Measurements from ENCODE around the gene RPS6KA2.

RPS6KA2 gene

GRCh38 chr6:166410426-166410935, 216.6 kb downstream of the RPS6KA2 start:
- Histone ChIP-seq H3K27me3 (ENCODE audit: insufficient read depth, poor library complexity, severe bottlenecking) (no peaks in the 10 kb centered on the region), H3K27ac (replicated peaks) (no peak overlapping the region), H3K4me3 (replicated peaks; ENCODE audit: insufficient read depth, low read length) (no peak overlapping the region)
- TF ChIP-seq REST (IDR thresholded peaks at IDR 0.05; ENCODE audit: insufficient replicate concordance, low read depth) (no peak), CTCF (IDR thresholded peaks at IDR 0.05; ENCODE audit: insufficient read depth, low read length) (no peak), SPI1 (IDR thresholded peaks at IDR 0.05; ENCODE audit: borderline replicate concordance, low read depth) (no peak), GABPA (IDR thresholded peaks at IDR 0.05; ENCODE audit: low read depth) (no peak), POLR2AphosphoS5 (IDR thresholded peaks at IDR 0.05; ENCODE audit: low read depth) (no peak)
- no peak for DNase-seq (ENCODE audit: low read depth in 1 of 2, low spot score in 1 of 2)

- DNase-seq (ENCODE audit: low read depth in 1 of 2, low spot score in 1 of 2), result no peak
- no peaks in the 10 kb centered on the region for H3K27me3 ChIP-seq (ENCODE audit: insufficient read depth, poor library complexity, severe bottlenecking)
- TF ChIP-seq CTCF (IDR thresholded peaks at IDR 0.05; ENCODE audit: insufficient read depth, low read length) (no peak), SPI1 (IDR thresholded peaks at IDR 0.05; ENCODE audit: borderline replicate concordance, low read depth) (no peak), POLR2AphosphoS5 (IDR thresholded peaks at IDR 0.05; ENCODE audit: low read depth) (no peak), REST (IDR thresholded peaks at IDR 0.05; ENCODE audit: insufficient replicate concordance, low read depth) (no peak), GABPA (IDR thresholded peaks at IDR 0.05; ENCODE audit: low read depth) (no peak)
- H3K4me3 ChIP-seq (replicated peaks; ENCODE audit: insufficient read depth, low read length), result no peak overlapping the region
- H3K27ac ChIP-seq (replicated peaks), result no peak overlapping the region
These were observed 217.9 kb downstream of the RPS6KA2 start for GRCh38 chr6:166408936-166409755.

GRCh38 chr6:166406197-166406596, 220.9 kb downstream of the RPS6KA2 start:
- no peak for DNase-seq (ENCODE audit: low read depth in 1 of 2, low spot score in 1 of 2)
- H3K27me3 ChIP-seq (ENCODE audit: insufficient read depth, poor library complexity, severe bottlenecking), result no peaks in the 10 kb centered on the region
- no peak overlapping the region for H3K27ac ChIP-seq (replicated peaks)
- no peak for TF ChIP-seq POLR2AphosphoS5 (IDR thresholded peaks at IDR 0.05; ENCODE audit: low read depth)
- no peak for TF ChIP-seq SPI1 (IDR thresholded peaks at IDR 0.05; ENCODE audit: borderline replicate concordance, low read depth)
- no peak for TF ChIP-seq REST (IDR thresholded peaks at IDR 0.05; ENCODE audit: insufficient replicate concordance, low read depth)
- TF ChIP-seq CTCF (IDR thresholded peaks at IDR 0.05; ENCODE audit: insufficient read depth, low read length), result no peak
- TF ChIP-seq GABPA (IDR thresholded peaks at IDR 0.05; ENCODE audit: low read depth), result no peak
- no peak overlapping the region for H3K4me3 ChIP-seq (replicated peaks; ENCODE audit: insufficient read depth, low read length)

All from HL-60 (cell line).